HG03457 (cell line): Measurements from ENCODE around the gene COMTD1.

Source experiments
- ATAC-seq: cut with Tn5 transposase; IDR thresholded peaks from one replicate; pipeline ENCODE4 v1.9.1; 2021; ENCODE audit warnings: moderate number of reproducible peaks; ENCODE audit not compliant: unreplicated experiment

COMTD1 gene

GRCh38 chr10:75235375-75236177 is at the start of gene COMTD1:
Gene COMTD1, minus strand, starts transcription at chr10:75235957. Its CDS starts 29 bp downstream, at chr10:75235928.
- peak; percentile 67 for ATAC-seq

- no peak for ATAC-seq
Measured at GRCh38 chr10:75283671-75284470, 48.1 kb upstream of the COMTD1 start.

GRCh38 chr10:75283078-75283670 is 47.4 kb upstream of the COMTD1 start:
- no peak for ATAC-seq

GRCh38 chr10:75281974-75282373 is 46.2 kb upstream of the COMTD1 start:
- ATAC-seq = no peak

GRCh38 chr10:75280236-75280635 is 44.5 kb upstream of the COMTD1 start:
- no peak for ATAC-seq

- no peak for ATAC-seq
Measured at GRCh38 chr10:75276069-75276872, 40.5 kb upstream of the COMTD1 start.

GRCh38 chr10:75272896-75273295 is 37.1 kb upstream of the COMTD1 start:
- ATAC-seq = no peak

- no peak for ATAC-seq
Measured at GRCh38 chr10:75272094-75272493, 36.3 kb upstream of the COMTD1 start.

GRCh38 chr10:75269605-75270004 is 33.8 kb upstream of the COMTD1 start:
- no peak for ATAC-seq

- ATAC-seq = no peak
Measured at GRCh38 chr10:75266945-75267344, 31.2 kb upstream of the COMTD1 start.

- no peak for ATAC-seq
Measured at GRCh38 chr10:75265856-75266255, 30.1 kb upstream of the COMTD1 start.

- no peak for ATAC-seq
Measured at GRCh38 chr10:75263806-75264205, 28.0 kb upstream of the COMTD1 start.

GRCh38 chr10:75261813-75262705 is 26.3 kb upstream of the COMTD1 start:
- no peak for ATAC-seq

GRCh38 chr10:75260990-75261389 is 25.2 kb upstream of the COMTD1 start:
- ATAC-seq = no peak

GRCh38 chr10:75254739-75255138 is 19.0 kb upstream of the COMTD1 start:
- no peak for ATAC-seq

GRCh38 chr10:75253281-75254220 is 17.8 kb upstream of the COMTD1 start:
- no peak for ATAC-seq

GRCh38 chr10:75250934-75251333 is 15.2 kb upstream of the COMTD1 start:
- ATAC-seq = no peak

- ATAC-seq = no peak
Measured at GRCh38 chr10:75247797-75248196, 12.0 kb upstream of the COMTD1 start.

GRCh38 chr10:75246506-75246905 is 10.7 kb upstream of the COMTD1 start:
- no peak for ATAC-seq
